Measurements from ENCODE around the gene ZNF574.

ZNF574 gene

GRCh38 chr19:42068361-42068755, 7.6 kb upstream of the ZNF574 start:
- Histone ChIP-seq H3K36me3 (ENCODE audit: insufficient read depth, low read length) (no peaks in the 10 kb centered on the region; the same call in none of the 2 replicates), H3K9me3 (ENCODE audit: control insufficient read depth, insufficient read depth, low read length) (no peaks in the 10 kb centered on the region), H3K9ac (ENCODE audit: low read depth, low read length) (peak overlapping the region; percentile 67), H3K4me1 (ENCODE audit: insufficient read depth, low read length) (peaks cover 5% of the 10 kb centered on the region)

- Histone ChIP-seq H3K4me1 (ENCODE audit: insufficient read depth, low read length) (peaks cover 5% of the 10 kb centered on the region), H3K9me3 (ENCODE audit: control insufficient read depth, insufficient read depth, low read length) (no peaks in the 10 kb centered on the region), H3K36me3 (ENCODE audit: insufficient read depth, low read length) (no peaks in the 10 kb centered on the region; the same call in none of the 2 replicates), H3K9ac (ENCODE audit: low read depth, low read length) (peak overlapping the region; percentile 67)
Observed at GRCh38 chr19:42068756-42069571, 7.0 kb upstream of the ZNF574 start.

- H3K4me1 ChIP-seq (ENCODE audit: insufficient read depth, low read length): peaks cover 5% of the 10 kb centered on the region
- peak within 1 kb of the TSS; percentile 67 for H3K9ac ChIP-seq (ENCODE audit: low read depth, low read length)
- no peaks in the 10 kb centered on the region; the same call in 1 of the 2 replicates for H3K36me3 ChIP-seq (ENCODE audit: insufficient read depth, low read length)
- no peaks in the 10 kb centered on the region for H3K9me3 ChIP-seq (ENCODE audit: control insufficient read depth, insufficient read depth, low read length)
Observed at GRCh38 chr19:42069619-42070351, 6.2 kb upstream of the ZNF574 start, which contains the start of gene GRIK5. TSS of gene GRIK5 (minus strand) at chr19:42070206. CDS start at chr19:42065770, 4,436 bp downstream.

GRCh38 chr19:42071247-42071646, 4.7 kb upstream of the ZNF574 start:
- Histone ChIP-seq H3K9me3 (ENCODE audit: control insufficient read depth, insufficient read depth, low read length) (no peaks in the 10 kb centered on the region), H3K36me3 (ENCODE audit: insufficient read depth, low read length) (no peaks in the 10 kb centered on the region), H3K4me1 (ENCODE audit: insufficient read depth, low read length) (peaks cover 5% of the 10 kb centered on the region), H3K9ac (ENCODE audit: low read depth, low read length) (no peak overlapping the region)

- peak overlapping the region; percentile 92 for H3K9ac ChIP-seq (ENCODE audit: low read depth, low read length)
- peaks cover 2% of the 10 kb centered on the region; the same call in 1 of the 2 replicates for H3K36me3 ChIP-seq (ENCODE audit: insufficient read depth, low read length)
- H3K4me1 ChIP-seq (ENCODE audit: insufficient read depth, low read length): peaks cover 9% of the 10 kb centered on the region
- H3K9me3 ChIP-seq (ENCODE audit: control insufficient read depth, insufficient read depth, low read length): no peaks in the 10 kb centered on the region
Observed at GRCh38 chr19:42074513-42075363, 1.2 kb upstream of the ZNF574 start.

- peak overlapping the region; percentile 92 for H3K9ac ChIP-seq (ENCODE audit: low read depth, low read length)
- H3K4me1 ChIP-seq (ENCODE audit: insufficient read depth, low read length): peaks cover 9% of the 10 kb centered on the region
- H3K36me3 ChIP-seq (ENCODE audit: insufficient read depth, low read length): peaks cover 4% of the 10 kb centered on the region; the same call in 1 of the 2 replicates
- no peaks in the 10 kb centered on the region for H3K9me3 ChIP-seq (ENCODE audit: control insufficient read depth, insufficient read depth, low read length)
Observed at GRCh38 chr19:42075364-42075615, 676 bp upstream of the ZNF574 start.

- Histone ChIP-seq H3K9me3 (ENCODE audit: control insufficient read depth, insufficient read depth, low read length) (no peaks in the 10 kb centered on the region), H3K9ac (ENCODE audit: low read depth, low read length) (peak overlapping the region; percentile 55), H3K36me3 (ENCODE audit: insufficient read depth, low read length) (peaks cover 4% of the 10 kb centered on the region; the same call in 1 of the 2 replicates), H3K4me1 (ENCODE audit: insufficient read depth, low read length) (peaks cover 4% of the 10 kb centered on the region; the same call in 1 of the 2 replicates)
Observed at GRCh38 chr19:42076380-42076944, 496 bp downstream of the ZNF574 start.

GRCh38 chr19:42078058-42078457, 2.1 kb downstream of the ZNF574 start:
- H3K4me1 ChIP-seq (ENCODE audit: insufficient read depth, low read length): peaks cover 4% of the 10 kb centered on the region; the same call in 1 of the 2 replicates
- H3K9ac ChIP-seq (ENCODE audit: low read depth, low read length): no peak overlapping the region
- peaks cover 4% of the 10 kb centered on the region; the same call in 1 of the 2 replicates for H3K36me3 ChIP-seq (ENCODE audit: insufficient read depth, low read length)
- no peaks in the 10 kb centered on the region for H3K9me3 ChIP-seq (ENCODE audit: control insufficient read depth, insufficient read depth, low read length)

GRCh38 chr19:42078538-42079275, 2.7 kb downstream of the ZNF574 start:
- Histone ChIP-seq H3K36me3 (ENCODE audit: insufficient read depth, low read length) (peaks cover 4% of the 10 kb centered on the region; the same call in 1 of the 2 replicates), H3K9me3 (ENCODE audit: control insufficient read depth, insufficient read depth, low read length) (no peaks in the 10 kb centered on the region), H3K4me1 (ENCODE audit: insufficient read depth, low read length) (peaks cover 4% of the 10 kb centered on the region; the same call in 1 of the 2 replicates), H3K9ac (ENCODE audit: low read depth, low read length) (no peak overlapping the region)

- Histone ChIP-seq H3K36me3 (ENCODE audit: insufficient read depth, low read length) (peaks cover 4% of the 10 kb centered on the region; the same call in 1 of the 2 replicates), H3K9me3 (ENCODE audit: control insufficient read depth, insufficient read depth, low read length) (no peaks in the 10 kb centered on the region), H3K9ac (ENCODE audit: low read depth, low read length) (no peak overlapping the region), H3K4me1 (ENCODE audit: insufficient read depth, low read length) (peaks cover 4% of the 10 kb centered on the region; the same call in 1 of the 2 replicates)
Observed at GRCh38 chr19:42079276-42079669, 3.3 kb downstream of the ZNF574 start.

- Histone ChIP-seq H3K9me3 (ENCODE audit: control insufficient read depth, insufficient read depth, low read length) (no peaks in the 10 kb centered on the region), H3K9ac (ENCODE audit: low read depth, low read length) (no peak overlapping the region), H3K36me3 (ENCODE audit: insufficient read depth, low read length) (peaks cover 4% of the 10 kb centered on the region; the same call in 1 of the 2 replicates), H3K4me1 (ENCODE audit: insufficient read depth, low read length) (peaks cover 4% of the 10 kb centered on the region; the same call in 1 of the 2 replicates)
Observed at GRCh38 chr19:42079886-42080763, 4.2 kb downstream of the ZNF574 start.

GRCh38 chr19:42080764-42081375, 4.9 kb downstream of the ZNF574 start:
- no peaks in the 10 kb centered on the region for H3K9me3 ChIP-seq (ENCODE audit: control insufficient read depth, insufficient read depth, low read length)
- H3K4me1 ChIP-seq (ENCODE audit: insufficient read depth, low read length): peaks cover 4% of the 10 kb centered on the region; the same call in 1 of the 2 replicates
- H3K36me3 ChIP-seq (ENCODE audit: insufficient read depth, low read length): peaks cover 4% of the 10 kb centered on the region; the same call in 1 of the 2 replicates
- no peak overlapping the region for H3K9ac ChIP-seq (ENCODE audit: low read depth, low read length)
